Left lobe of liver (tissue), 2 donors: ENCODE measurements around the gene DAW1. TPM values are rescaled to one million over a fixed set of nuclear protein-coding genes. Genes with fewer than 3 reads are reported as not detected.

Experiments
- ATAC-seq: fragments of 200-7000 bp; cut with Tn5 transposase; one replicate; pipeline ENCODE4 v1.9.1; 2020; ENCODE audit warnings: mild to moderate bottlenecking, moderate library complexity
- DNase-seq: peaks from one replicate; pipeline ENCODE4 v3.0.0-alpha.2; 2020; ENCODE audit warnings: low spot score
- total RNA-seq: library from RNA; stranded (reverse); gene quantifications from one replicate; pipeline ENCODE4 v1.2.1, GENCODE V29; 2021
- donor health status: DM: no; HTN: no; CAD: no; lungs with moderate emphysema.
- donor health status: DM: no; HTN: yes; CAD: no.

DAW1 gene
- total RNA-seq, 1 donor from 2014 or later = not detected

GRCh38 chr2:227861011-227861410, 10.4 kb upstream of the DAW1 start:
- DNase-seq = no peak

GRCh38 chr2:227862227-227862740, 9.1 kb upstream of the DAW1 start:
- ATAC-seq (peak; percentile 39), DNase-seq (no peak)

More at GRCh38 chr2:227861011-227861410, 10.4 kb upstream of the DAW1 start:
- ATAC-seq = no peak

- DNase-seq = no peak
- ATAC-seq = no peak
Observed at GRCh38 chr2:227862741-227863588, 8.5 kb upstream of the DAW1 start.

- DNase-seq = no peak
Observed at GRCh38 chr2:227864161-227864756, 7.2 kb upstream of the DAW1 start.

GRCh38 chr2:227865291-227865690, 6.1 kb upstream of the DAW1 start:
- no peak for DNase-seq
- ATAC-seq = no peak

More at GRCh38 chr2:227864161-227864756, 7.2 kb upstream of the DAW1 start:
- no peak for ATAC-seq

GRCh38 chr2:227867386-227867785, 4.0 kb upstream of the DAW1 start:
- DNase-seq (no peak), ATAC-seq (no peak)

GRCh38 chr2:227870710-227871374, 589 bp upstream of the DAW1 start:
- ATAC-seq = no peak
- DNase-seq = no peak

GRCh38 chr2:227872676-227873075, 1.2 kb downstream of the DAW1 start:
- no peak for ATAC-seq
- no peak for DNase-seq

GRCh38 chr2:227876300-227876801, 4.9 kb downstream of the DAW1 start:
- ATAC-seq (no peak), DNase-seq (no peak)

GRCh38 chr2:227877421-227878310, 6.2 kb downstream of the DAW1 start:
- no peak for DNase-seq
- ATAC-seq = no peak

- no peak for DNase-seq
- ATAC-seq = no peak
Observed at GRCh38 chr2:227880460-227880859, 9.0 kb downstream of the DAW1 start.

GRCh38 chr2:227881866-227882517, 10.6 kb downstream of the DAW1 start:
- ATAC-seq (peak; percentile 83), DNase-seq (no peak)

- DNase-seq (peak; percentile 75), ATAC-seq (peak; percentile 91)
Observed at GRCh38 chr2:227884511-227884947, 13.1 kb downstream of the DAW1 start.

GRCh38 chr2:227886149-227886548, 14.7 kb downstream of the DAW1 start:
- ATAC-seq (no peak), DNase-seq (no peak)

- ATAC-seq (peak; percentile 84), DNase-seq (peak; percentile 57)
Observed at GRCh38 chr2:227888289-227888688, 16.9 kb downstream of the DAW1 start.

- DNase-seq (no peak), ATAC-seq (no peak)
Observed at GRCh38 chr2:227889336-227889735, 17.9 kb downstream of the DAW1 start.

- ATAC-seq = peak; percentile 80
- DNase-seq = no peak
Observed at GRCh38 chr2:227890495-227891079, 19.2 kb downstream of the DAW1 start.

- no peak for DNase-seq
- ATAC-seq = no peak
Observed at GRCh38 chr2:227891673-227892072, 20.2 kb downstream of the DAW1 start.

- DNase-seq (no peak), ATAC-seq (no peak)
Observed at GRCh38 chr2:227903381-227903780, 31.9 kb downstream of the DAW1 start.
